G401.6 (cell line): Measurements from ENCODE around the gene CSDE1.
A peak's percentile ranks its signal among the peaks of the same experiment; 100 is the strongest.

ENCODE experiments used
- FAIRE-seq: peaks from 2 replicates; lab custom pipeline; 2012; peaks lifted over from hg19 to GRCh38; lab: Jason Lieb, UNC

CSDE1 gene

DNA sequence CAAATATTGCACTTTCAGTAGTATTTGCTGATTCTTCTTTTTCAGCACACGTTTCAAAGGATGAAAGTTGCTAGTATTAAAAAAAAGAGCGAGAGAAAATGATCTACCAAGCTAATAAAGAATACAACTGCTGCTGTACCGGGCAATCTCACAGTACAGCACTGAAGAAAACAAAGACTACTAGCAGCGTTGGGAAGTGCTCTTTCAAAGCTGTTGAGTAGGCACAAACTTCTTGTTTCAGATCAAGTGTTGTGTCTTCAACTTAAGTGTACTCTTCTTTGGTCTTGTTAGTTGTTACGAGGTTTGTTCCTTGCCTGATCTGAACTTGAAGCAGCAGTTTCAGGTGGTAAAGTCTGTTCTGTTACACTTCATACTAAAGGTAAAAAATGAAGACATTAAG lies 7.9 kb downstream of the CSDE1 start:
- no peak for FAIRE-seq

DNA sequence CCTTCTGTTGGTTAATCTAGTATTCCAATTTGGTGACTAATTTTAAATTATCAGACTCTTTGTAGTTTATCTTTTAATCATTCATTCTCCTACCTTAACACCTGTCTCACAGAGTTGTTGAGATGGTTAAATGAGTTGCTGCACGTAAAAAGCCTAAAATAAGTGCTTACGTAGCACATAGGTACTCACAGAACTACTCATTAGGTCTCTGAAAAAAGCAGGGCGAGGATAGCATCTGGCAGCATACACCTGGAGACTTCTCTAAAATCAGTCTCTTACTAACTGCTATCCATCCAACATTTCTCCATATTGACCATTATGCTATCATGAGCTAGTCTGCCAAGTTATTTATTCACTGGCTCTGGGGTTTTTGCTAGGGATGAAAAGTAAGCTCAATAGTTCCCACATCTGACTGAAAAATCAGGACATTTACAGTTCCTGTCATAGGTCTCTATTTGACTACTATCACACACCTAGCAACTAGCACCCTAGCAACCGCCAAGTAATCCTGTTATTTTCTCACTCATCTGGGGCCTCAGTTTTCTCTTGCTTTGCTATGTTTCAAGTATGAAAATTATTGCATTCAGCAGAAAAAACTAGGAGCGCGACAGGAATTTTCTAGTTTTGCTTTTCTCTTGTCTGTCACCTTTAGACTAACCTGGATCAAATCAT lies 11.2 kb downstream of the CSDE1 start:
- no peak for FAIRE-seq

DNA sequence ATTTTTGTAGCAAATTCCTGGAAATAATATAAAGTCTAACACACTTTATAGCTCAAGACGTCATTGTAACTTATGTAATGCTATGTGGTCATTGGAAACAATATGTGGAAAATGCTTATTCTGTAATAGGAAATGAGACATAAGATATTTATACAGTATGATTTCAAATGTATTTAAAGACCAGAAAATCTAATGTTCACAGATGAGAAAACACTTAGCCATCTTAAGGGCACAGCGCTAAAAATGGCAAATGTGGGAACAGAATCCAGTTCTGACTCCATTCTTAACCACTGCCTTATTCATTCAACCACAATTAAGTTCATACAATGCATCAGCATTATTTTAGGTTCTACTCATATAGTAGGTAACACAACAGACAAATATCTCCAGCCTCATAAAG lies 12.5 kb downstream of the CSDE1 start:
- no peak for FAIRE-seq

DNA sequence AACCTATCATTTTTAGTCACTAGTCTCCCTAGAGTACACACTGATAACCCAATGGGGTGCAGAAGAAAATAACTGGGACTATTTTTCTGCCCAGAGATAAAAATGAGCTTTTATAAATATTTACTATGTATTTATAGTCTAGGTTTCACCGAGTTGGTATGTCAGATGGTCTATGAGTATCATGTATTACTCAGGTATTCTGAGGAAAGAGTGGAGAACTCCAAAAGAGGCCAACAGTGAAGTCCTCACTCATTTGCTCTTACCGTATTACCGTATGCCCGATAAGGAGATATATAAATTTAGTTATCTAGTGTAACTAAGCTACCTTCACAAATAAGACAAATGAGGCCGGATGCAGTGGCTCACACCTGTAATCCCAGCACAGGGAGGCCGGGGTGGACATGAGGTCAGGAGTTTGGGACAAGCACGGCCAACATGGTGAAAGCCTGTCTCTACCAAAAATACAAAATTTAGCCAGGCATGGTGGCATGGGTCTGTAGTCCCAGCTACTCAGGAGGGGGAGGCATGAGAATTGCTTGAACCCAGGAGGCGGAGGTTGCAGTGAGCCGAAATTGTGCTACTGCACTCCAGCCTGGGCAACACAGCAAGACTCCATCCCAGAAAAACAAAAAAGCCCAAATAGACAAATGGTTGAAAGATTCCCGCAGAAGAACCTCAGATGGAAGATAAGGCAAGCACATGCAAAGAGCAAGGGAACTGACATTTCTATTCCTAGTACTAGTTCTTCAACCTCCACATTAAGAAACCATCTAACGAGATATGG lies 15.6 kb downstream of the CSDE1 start:
- FAIRE-seq = no peak

- no peak for FAIRE-seq
Measured at GRCh38 chr1:114740331-114740730, 17.5 kb downstream of the CSDE1 start.

- FAIRE-seq = no peak
Measured at GRCh38 chr1:114737314-114737849, 20.4 kb downstream of the CSDE1 start.

DNA sequence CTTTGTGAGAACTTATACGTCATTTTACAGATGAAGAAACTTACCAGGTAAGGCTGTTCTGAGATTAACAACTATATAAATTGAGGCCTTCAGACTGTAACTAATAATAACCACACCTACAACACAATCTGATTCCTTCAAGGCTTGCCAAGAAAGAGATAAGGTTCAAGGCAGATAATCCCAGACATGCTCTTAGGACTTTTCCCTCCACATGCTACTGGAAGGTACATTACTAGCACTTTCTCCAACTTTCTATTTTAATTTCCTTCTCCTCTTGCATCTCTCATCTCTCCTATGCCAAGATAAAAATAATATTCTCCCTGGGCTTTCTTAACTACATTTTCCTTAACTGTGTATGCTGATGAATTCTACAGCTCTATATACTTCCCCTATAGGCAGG lies 22.3 kb downstream of the CSDE1 start:
- no peak for FAIRE-seq

DNA sequence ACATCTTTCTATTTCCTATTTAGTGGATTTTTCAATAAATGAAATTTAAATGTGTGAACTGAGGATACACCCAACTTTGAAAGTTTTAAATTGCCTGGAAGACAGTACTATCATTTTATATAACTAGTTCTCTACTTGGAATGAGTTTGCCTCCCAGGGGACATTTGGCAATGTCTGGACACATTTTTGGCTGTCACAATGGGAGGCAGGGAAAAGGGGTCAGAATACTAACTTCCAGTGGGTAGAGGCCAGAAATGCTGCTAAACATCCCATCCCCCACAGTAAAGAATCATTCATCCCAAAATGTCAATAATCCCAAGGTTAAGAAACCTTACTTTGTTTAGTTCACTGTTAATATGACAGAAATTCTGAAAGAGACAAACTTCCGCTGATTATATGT lies 28.0 kb downstream of the CSDE1 start:
- no peak for FAIRE-seq

DNA sequence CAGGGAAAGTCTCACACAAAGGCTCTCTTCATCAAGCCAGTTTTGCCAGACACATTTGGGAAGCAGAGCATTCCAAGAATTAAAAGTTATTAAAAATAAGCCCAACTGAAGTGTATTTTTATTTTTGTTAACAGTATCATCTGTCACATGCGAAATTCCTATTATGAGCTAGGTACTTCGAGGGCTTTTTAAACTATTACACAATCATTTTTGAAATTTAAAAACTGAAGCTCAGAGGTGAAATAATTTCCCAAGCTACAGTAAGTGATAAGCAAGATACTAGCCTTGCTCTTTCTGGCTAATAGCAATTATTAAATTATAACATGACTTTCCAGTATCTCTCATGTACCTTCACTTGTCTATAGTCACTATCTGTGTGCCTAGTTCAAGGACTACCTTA lies 29.2 kb downstream of the CSDE1 start:
- FAIRE-seq = no peak

DNA sequence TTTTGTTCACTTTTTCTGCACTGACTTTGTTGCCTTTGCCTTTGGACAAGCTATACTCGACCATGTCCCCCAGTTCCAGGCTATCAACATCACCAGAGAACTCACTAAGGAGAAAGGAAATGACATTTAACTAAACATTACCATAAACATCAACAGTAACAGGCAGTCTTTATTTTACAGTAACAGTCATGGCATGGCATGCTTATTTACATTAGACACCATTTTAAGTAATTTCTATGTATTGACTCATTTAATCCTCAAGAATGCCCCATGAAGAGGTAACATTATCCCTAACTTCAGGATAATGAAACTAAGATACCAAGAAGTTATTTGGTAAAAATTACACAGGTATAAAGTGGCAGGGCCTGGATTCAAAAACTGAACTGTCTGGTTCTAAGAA lies 32.6 kb downstream of the CSDE1 start:
- FAIRE-seq = no peak

DNA sequence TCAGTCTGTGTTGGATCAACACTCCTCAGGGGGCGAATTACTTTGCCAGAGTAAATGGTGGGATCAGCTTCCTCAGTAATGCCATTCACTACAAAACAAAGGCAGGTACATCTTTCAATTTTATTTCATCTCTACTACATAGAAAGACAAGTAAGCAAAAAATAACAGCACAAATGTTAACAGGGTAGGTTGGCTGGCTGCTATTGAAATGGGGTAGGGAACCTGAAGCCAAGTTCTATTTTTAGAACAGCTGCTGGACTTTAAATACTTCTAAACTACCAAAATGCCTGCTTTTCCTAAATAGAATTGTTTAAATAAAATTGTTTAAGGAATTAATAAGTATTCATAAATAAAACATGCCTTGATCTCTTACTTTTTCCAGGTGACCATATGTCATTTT lies 33.9 kb downstream of the CSDE1 start:
- no peak for FAIRE-seq

GRCh38 chr1:114723457-114723856 lies 34.3 kb downstream of the CSDE1 start:
- FAIRE-seq = no peak

- no peak for FAIRE-seq
Measured at GRCh38 chr1:114720492-114720891, 37.3 kb downstream of the CSDE1 start.

- FAIRE-seq = no peak
Measured at GRCh38 chr1:114719424-114719787, 38.4 kb downstream of the CSDE1 start.

DNA sequence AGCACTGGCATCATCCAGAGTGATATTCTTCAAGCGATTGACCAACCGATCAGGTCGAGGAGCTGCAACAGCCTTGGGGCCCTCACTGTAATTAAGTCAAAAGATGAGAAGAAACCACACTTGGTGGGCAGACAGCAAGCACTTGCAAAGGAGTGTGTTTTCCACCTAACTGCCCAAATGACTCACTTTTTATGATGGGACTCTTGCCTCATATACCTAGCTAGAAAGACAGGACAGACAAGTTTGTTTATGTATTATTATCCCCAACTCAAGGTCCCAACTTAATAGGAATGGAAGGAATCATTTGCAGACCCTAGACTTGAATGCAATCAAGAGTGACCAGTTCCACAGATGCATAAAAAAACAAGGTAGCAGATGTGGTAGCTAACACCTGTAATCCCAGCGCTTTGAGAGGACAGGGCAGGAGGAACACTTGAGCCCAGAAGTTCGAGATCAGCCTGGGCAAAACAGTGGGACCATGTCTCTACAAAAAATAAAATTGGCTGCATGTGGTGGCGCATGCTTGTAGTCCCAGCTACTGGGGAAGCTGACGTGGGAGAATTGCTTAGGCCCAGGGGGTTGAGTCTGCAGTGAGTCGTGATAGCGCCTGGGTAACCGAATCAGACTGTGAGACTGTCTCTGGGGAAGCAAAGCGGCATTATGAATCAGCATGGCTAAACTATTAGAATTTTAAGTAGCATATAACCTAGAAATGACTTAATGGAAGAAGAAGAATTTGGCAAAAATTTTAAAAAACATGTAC lies 38.9 kb downstream of the CSDE1 start:
- FAIRE-seq = no peak

DNA sequence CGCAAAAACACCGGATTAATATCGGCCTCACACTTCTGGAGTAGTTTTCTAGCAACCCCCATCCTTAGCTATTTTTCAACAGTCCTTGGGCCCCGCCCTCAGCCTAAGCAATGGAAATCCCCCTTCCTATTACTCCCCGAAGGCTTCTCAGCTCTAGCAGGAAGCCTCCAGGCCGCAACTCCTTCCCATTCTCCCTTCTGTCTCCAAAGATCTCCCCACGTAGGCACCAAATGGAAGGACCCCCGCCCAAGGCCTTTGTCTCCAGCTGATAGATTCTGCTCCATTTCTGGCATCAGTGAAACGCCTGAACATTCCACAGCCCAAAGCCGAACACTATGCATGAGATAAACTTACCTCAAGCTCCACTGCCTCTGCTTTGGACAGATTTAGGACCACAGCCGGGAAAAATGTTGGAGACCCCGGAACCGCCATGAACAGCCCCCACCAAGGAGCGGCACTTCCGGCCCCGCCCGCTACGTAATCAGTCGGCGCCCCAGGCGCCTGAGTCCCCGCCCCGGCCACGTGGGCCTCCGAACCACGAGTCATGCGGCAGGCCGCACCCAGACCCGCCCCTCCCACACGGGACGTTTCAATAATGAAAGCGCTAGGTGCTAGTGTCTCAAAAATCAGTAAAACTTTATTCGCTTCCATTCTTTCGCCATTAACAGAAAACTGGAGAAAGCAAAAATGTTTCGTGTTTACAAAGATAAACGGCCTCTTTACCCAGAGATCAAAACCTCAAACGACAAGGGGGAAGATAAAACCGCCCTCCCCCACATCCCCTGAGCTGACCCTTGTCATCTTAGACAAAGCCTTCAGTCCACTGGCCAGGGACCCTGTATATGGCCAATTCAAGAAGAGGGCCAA lies 41.2 kb downstream of the CSDE1 start, which contains the start of gene NRAS:
Gene NRAS (minus strand): TSS at position 468 of the 867 bp plus-strand sequence. CDS start 611 bp downstream, outside the sequence.
- peak; percentile 85 for FAIRE-seq

- no peak for FAIRE-seq
Measured at GRCh38 chr1:114715952-114716303, 41.9 kb downstream of the CSDE1 start.

GRCh38 chr1:114712977-114713376 lies 44.8 kb downstream of the CSDE1 start:
- FAIRE-seq = no peak

- FAIRE-seq = no peak
Measured at GRCh38 chr1:114710360-114710759, 47.4 kb downstream of the CSDE1 start.

DNA sequence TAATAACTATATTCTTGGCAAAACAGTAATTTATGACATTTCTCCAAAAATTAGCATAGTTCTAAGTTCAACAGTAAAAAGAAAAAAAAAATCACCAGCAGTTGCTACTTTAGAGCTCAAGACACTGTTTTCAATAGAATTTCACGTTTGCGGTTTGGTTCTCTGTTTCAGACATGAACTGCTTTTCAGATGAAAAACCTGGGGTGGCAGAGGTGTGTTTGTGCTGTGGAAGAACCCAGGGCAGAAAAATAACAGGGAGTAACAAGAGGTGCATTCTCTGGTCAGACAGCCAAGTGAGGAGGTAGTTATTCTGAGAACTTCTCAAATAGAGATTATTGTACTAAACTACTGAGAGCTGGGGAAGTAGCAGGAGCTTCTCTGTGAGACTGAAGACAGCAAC lies 50.2 kb downstream of the CSDE1 start:
- no peak for FAIRE-seq

DNA sequence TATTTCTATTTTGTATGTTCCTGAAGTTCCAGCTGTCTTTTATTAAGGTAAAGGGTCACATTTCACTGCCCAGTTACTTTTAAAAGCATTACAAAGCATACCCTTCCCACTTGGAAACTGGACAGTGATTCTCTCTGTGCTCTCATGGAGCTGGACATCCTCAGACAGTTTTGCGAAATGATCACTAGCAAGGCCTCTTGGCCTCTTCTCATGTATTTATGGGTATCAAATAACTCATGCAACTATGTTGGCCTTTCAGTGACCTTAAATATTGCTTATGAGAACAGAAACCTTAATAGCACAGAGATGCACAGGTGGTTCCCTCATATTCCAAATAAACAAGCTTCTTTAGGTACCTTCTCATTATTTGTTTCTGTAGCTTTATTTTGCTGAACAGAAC lies 54.5 kb downstream of the CSDE1 start:
- FAIRE-seq = no peak

DNA sequence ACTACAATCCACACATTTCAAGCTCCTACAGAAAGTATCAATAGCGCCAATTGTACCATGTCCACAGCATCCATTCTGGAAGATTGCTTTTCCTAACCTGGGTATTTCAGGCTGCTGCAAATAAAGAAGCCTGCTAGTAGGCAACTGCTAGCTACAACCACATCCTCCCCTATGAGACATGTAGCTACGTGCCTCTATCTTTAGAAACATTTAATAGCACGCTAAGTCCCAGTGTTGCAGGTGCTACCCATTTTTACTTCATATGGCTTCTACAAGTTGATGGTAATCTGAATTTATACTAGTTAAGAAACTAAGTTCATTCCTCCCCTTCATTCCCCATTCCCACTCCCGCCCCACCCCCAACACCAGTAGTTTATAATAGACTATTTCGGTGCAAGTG lies 55.0 kb downstream of the CSDE1 start:
- no peak for FAIRE-seq
